GM10248 (cell line): Measurements from ENCODE around the gene TOMM20L.

ENCODE experiments used
- CTCF ChIA-PET: fragments of 300-600 bp; sonication (Branson Sonifier 250); formaldehyde crosslinking; extraction: SDS; loops from one replicate; lab custom pipeline; 2021; ENCODE audit warnings: antibody characterized with exemption; lab: Yijun Ruan, JAX
- POLR2A ChIA-PET: fragments of 350-650 bp; sonication (Branson Sonifier 250); formaldehyde crosslinking; extraction: SDS; loops from one replicate; lab custom pipeline; 2020; ENCODE audit warnings: antibody characterized with exemption; lab: Yijun Ruan, JAX
- DNase-seq: peaks from one replicate; pipeline ENCODE4 v3.0.0; 2012; ENCODE audit errors: extremely low spot score
- TF ChIP-seq, protein P1 (sequence below): IDR thresholded peaks from 2 replicates; pipeline ENCODE4 v1.5.1; 2012; ENCODE audit warnings: mild to moderate bottlenecking, low read depth; ENCODE audit errors: extremely low read depth, missing control alignments, control extremely low read depth

Gene TOMM20L

DNA sequence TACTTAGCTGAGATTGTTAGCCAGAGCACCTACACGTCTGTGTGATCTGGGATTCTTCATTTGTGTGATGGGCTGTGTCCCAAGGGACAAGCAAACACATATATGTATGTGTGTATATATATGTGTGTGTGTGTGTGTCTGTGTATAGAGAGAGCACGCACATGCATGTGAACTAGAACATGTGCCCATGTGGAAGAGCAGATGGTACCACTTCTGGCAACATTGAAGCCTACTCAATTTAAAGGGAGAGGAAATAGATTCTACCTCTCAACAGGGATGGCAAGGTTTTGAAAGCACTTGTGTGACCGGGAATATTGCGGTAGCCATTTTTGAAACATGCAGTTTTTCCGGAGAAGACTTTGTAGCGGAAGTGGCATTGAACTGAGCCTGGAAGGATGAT is 1.4 kb downstream of the TOMM20L start:
- POLR2A ChIA-PET = no interaction called here
- DNase-seq = no peak
- TF ChIP-seq, protein P1, sequence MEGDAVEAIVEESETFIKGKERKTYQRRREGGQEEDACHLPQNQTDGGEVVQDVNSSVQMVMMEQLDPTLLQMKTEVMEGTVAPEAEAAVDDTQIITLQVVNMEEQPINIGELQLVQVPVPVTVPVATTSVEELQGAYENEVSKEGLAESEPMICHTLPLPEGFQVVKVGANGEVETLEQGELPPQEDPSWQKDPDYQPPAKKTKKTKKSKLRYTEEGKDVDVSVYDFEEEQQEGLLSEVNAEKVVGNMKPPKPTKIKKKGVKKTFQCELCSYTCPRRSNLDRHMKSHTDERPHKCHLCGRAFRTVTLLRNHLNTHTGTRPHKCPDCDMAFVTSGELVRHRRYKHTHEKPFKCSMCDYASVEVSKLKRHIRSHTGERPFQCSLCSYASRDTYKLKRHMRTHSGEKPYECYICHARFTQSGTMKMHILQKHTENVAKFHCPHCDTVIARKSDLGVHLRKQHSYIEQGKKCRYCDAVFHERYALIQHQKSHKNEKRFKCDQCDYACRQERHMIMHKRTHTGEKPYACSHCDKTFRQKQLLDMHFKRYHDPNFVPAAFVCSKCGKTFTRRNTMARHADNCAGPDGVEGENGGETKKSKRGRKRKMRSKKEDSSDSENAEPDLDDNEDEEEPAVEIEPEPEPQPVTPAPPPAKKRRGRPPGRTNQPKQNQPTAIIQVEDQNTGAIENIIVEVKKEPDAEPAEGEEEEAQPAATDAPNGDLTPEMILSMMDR = no peak
- CTCF ChIA-PET = interaction anchor here (1.0 to 5.7 kb wide), 10 partner anchors 10 to 286 kb away, joined by 3 to 33 read pairs (median 10); no protein-coding TSS in a partner anchor

DNA sequence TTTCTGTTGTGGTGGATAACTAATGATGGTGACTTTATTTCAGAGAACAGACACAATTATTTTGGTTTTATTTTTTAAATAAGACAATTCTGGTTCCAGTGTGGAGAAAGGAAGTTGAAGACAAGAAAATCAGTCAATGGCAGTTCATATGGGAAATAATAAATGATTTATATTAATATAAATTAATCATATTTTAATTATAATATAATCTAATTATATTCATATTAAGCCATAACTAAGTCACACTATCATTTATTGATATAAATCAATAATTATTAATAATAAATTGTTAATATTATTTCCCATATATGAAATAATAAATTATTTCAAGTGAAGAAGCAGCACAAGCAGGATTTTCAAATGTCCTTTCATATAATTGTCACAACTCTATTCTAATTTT is 2.8 kb downstream of the TOMM20L start:
- ChIA-PET POLR2A (no interaction called here), CTCF (interaction anchor here (5.7 kb wide), 1 partner anchor 26 kb away, joined by 33 read pairs; no protein-coding TSS in a partner anchor)
- TF ChIP-seq, protein P1 = no peak
- DNase-seq = no peak

DNA sequence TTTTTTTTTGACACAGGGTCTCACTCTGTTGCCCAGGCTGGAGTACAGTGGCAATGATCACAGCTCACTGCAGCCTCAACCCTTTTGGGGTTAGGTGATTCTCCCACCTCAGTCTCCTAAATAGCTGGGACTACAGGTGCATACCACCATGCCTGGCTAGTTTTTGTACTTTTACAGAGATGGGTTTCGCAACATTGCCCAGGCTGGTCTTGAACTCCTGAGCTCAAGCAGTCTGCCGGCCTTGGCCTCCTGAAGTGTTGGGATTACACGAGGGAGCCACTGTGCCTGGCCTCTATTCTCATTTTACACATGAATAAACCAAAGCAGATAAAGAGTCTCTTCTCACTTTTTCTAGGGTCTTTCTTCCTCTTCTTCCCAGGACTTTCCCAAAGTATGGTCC is 3.2 kb downstream of the TOMM20L start:
- ChIA-PET POLR2A (no interaction called here), CTCF (interaction anchor here (5.7 kb wide), 1 partner anchor 25 kb away, joined by 33 read pairs; no protein-coding TSS in a partner anchor)
- no peak for DNase-seq
- TF ChIP-seq, protein P1 = no peak

DNA sequence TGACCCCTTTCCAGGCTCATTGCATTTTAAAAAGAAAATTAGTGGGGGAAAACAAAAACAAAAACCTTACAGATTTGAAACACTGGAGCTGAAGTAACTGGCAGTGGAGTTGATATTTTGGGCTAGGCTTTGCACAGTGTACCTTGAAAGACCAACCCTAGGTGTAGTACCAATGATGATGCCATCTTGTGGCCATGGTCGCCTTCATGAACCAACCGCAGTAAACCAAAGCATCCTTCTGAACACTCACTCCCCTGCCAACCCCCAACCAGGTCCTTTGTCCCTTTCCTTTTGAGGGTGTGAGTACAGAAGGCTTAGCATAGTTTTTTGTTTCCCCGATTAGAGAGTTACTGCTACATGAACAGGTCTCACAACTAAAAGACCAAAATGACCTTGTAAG is 5.9 kb downstream of the TOMM20L start:
- ChIA-PET CTCF (interaction anchor here (1.0 to 1.7 kb wide), 2 partner anchors 9 to 12 kb away, joined by 3 to 6 read pairs; no protein-coding TSS in a partner anchor), POLR2A (no interaction called here)
- no peak for DNase-seq
- TF ChIP-seq, protein P1 = no peak

DNA sequence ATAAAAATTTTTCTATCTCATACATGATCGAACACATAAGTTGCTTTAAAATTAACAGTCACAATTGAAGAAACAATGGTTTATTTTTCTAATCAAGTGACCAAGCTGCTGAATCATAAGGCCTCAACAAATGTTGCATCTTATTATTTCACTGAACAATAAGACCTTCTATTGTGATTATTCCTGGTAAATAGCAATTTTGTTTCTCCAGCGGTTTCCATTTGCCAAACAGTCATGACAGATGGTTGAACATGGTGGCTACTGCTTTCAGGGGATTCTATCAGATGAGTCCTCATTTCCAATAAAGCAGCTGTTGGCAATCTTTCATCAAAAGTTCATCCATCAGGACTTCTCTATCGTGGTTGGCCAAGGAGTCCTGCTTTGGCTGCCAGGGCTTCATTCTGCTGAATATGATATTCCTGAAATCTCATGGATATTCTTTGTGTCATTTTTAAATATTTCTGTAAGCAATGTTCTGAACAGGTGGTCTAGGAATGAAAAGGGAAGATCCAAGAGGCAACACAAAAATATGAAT is 13.0 kb downstream of the TOMM20L start:
- no peak for DNase-seq
- ChIA-PET POLR2A (no interaction called here), CTCF (interaction anchor here (3.5 kb wide), 1 partner anchor 13 kb away, joined by 27 read pairs; the partner anchor contains the start of gene TOMM20L)
- TF ChIP-seq, protein P1 = no peak

DNA sequence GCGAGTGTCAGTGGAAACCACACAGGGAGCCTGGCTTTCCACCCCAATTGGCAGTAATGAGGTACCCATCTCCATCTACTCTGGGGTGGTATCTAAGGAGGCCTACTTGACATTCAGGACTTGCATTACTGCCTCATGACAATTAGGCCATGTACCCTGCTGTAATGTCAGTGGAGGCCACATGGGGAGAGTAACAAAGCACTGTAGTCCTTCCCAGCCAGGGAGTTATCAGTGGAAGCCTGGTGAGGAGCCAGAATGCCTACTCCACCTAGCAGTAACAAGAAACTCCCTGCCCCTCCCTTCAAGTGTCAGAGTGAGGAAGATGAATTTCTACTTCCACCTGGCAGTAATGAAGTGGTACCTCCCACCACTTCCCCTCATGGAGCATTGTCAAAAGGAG is 19.1 kb downstream of the TOMM20L start:
- DNase-seq = no peak
- ChIA-PET POLR2A (no interaction called here), CTCF (no interaction called here)
- TF ChIP-seq, protein P1 = no peak
